GM19043 (cell line): ENCODE results near the gene ZNF280B.
A peak's percentile ranks its signal among the peaks of the same experiment; 100 is the strongest.
"Not testable (repeated sequence)": the region's sequence is repeated elsewhere in the genome, so short reads cannot be mapped to it uniquely, and the experiment has no call there.

Source experiments
- ATAC-seq: cut with Tn5 transposase; IDR thresholded peaks from one replicate; pipeline ENCODE4 v1.9.1; 2021; ENCODE audit warnings: low read depth; ENCODE audit not compliant: unreplicated experiment

Gene ZNF280B

DNA sequence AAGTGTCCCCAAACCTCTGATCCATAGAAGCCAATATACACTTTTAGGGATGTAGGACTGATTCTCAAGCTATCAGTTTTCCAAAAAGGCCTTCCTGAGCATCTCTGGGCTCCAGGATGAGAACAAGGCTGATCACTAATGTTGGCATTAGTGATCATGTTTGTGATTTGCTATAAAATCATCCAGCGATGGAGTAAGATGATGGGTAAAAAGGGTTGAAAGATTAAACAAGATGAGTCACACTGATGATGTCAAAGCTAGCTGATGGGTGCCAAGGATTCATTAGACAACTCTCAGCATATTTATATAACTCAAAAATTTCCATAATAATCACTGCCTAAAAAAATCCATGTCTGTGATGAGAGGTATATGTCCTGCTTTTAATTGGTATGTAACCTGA is 42.8 kb downstream of the ZNF280B start:
- no peak for ATAC-seq

DNA sequence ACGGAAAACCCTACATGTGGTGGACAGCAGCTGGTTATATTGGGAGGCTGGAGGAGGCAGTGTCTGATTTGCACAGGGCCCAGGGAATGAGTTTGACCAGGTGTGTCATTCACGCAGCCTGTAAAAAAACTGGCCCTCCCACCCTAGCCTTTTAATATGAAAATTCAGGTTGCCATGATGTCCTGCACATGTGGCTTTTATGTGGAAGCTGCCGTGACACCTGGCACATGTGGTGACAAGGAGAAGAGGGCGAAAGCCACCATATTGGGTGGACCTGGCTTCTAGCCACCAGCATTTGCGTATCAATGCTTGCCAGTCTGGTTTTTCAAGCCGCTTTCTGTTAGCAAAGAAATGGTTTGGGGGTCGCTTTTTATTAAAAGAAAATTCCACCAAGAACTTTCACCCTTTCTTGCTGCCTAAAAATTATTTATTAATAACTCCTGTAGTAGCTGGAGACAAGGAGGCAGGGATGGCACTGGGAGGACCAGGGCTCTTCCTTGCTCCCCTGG is 43.4 kb downstream of the ZNF280B start:
- no peak for ATAC-seq

DNA sequence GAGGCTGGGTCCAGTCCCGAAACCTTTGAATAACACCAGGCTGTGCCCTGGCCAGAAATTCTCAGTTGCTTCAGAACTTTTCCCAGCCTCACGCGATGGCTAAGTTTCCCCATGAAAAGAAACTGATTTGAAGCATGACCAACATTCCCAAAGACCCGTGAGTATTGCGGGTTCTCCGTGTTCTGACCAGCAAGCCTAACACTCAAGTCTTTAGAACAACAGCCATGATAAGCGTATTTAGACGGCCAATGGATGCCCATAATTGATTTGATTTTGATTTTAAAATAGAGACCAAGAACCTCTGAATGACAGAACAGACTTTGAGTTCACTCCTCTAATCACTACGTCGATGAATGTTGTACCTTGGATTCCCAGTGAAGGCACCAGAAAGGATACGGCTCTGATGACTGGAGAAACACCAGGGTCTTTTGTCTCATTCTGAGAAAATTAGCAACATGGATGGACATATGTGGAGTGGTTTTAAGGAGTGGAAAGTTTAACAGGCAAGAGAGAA is 43.9 kb downstream of the ZNF280B start:
- ATAC-seq: no peak

DNA sequence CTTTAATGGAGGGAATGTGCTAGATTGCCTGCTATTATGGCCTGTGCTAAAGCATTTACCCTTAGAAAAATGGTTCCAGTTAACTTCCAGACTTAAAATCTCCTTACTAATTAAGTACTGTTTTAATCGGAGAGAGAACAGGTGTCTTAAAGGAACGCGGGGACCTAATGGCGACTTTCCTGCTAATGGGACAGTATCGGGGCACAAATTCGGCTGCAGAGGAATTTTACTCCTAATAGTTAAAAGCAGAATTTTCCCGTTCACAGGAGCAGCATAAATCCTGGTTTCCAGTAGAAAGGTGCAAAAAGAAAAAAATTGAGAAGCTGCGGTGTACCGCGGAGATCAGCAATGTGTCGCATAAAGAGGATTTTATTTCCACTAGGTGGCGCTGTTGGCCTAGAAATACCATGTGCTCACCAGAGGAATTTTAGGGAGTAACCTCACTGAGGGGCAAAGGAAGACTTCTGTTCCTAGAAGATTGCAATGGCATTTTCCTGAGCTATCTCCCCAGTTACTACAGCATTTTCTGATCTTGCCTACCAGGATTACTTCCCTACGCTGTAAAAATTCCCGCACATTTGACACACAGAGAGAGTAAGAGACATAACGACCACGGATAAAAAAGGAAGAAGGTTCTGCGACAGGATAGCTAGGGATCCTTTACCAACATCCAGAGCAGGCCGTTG is 44.5 kb downstream of the ZNF280B start:
- ATAC-seq: no peak

DNA sequence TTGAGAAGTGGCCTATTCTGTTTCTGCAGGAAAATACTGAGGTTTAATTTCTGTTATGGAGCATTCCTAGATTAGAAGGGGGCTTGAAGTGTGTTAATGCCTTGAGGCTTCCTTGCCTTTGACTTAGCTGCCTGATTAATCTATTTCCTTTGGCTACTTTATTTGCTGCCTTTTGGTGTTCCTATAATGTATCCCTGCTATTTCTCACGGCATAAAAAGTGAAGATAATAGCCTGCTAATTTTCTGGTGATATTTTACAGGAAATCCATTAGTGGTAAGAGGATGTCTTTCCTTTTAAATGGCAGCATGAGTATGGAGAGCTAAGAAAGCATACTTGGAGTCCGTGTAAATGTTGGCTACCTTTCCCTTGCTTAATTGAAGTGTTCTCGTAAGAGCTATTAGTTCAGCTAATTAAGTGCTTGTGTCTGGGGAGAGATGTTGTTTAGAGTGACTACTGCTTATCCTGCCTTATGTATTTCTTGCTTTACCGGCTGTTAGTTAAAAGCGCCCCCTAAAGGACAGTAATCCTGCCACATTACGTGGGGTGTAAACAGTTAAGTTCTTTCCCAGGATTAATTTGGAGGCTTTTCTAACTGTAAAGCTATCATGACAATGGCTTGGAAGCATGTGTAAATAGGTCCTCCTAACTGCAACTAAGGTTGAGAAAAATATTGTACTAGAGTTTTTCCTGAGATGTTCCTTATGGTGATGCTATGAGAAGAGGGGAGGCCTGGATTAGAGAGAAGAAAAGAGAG is 45.6 kb downstream of the ZNF280B start:
- ATAC-seq: no peak

DNA sequence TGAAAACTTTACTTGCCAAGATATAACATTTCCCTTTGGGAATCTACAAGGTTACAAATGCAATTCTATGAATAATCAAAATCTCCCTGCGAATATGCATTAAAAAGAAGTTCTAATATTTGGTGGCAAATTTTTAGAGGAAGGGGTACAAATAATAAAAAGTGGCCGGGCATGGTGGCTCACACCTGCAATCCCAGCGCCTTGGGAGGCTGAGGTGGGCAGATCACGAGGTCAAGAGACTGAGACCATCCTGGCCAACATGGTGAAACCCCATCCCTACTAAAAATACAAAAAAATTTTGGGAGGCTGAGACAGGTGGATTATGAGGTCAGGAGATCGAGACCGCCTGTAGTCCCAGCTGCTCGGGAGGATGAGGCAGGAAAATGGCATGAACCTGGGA is 47.0 kb downstream of the ZNF280B start:
- ATAC-seq: no peak

DNA sequence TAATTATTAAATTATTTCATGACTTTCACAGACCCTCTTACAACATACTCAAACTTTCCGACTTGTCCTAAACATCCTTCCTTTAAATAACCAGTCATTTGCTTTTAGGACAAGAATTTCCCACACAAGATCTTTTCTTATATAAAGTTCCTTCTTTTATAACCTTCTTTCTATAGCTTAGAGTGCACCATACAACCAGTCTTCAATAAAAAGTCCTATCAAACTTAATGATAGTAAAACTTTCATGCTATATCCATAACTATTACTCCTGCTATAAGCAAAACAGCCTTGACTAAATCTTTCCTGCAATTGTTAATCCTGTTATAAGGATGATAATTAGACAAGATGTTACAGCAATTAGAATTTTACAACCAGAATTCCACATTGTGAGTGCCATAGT is 47.4 kb downstream of the ZNF280B start:
- no peak for ATAC-seq

DNA sequence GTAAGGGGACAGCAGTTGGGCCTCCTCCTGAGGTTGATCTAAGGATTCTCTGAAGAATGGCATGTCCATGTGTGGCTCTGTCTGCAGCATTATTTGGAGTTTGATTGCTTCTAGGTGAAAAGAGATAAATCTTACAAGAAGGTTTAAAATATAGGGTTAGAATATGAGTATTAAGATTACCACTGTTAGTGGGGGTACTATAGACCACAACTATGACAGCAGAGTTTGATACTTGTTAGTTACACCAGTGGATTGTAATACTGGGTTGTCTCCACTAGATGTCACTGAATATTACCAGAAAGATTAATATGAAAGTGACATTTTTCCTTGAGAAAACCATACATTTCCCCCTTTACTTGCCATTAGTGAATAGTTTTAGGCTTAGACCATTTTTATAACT is 47.9 kb downstream of the ZNF280B start:
- no peak for ATAC-seq

DNA sequence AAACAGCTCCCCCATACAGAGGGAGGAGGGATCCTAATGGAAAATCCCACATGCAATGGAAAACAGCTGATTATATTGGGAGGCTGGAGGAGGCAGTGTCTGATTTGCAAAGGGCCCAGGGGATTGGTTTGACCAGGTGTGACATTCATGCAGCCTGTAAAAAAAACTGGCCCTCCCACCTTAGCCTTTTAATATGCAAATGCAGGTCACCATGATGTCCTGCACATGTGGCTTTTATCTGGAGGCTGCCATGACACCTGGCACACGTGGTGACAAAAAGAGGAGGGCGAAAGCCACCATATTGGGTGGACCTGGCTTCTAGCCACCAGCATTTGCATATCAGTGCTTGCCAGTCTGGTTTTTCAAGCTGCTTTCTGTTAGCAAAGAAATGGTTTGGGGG is 48.5 kb downstream of the ZNF280B start:
- ATAC-seq: no peak

DNA sequence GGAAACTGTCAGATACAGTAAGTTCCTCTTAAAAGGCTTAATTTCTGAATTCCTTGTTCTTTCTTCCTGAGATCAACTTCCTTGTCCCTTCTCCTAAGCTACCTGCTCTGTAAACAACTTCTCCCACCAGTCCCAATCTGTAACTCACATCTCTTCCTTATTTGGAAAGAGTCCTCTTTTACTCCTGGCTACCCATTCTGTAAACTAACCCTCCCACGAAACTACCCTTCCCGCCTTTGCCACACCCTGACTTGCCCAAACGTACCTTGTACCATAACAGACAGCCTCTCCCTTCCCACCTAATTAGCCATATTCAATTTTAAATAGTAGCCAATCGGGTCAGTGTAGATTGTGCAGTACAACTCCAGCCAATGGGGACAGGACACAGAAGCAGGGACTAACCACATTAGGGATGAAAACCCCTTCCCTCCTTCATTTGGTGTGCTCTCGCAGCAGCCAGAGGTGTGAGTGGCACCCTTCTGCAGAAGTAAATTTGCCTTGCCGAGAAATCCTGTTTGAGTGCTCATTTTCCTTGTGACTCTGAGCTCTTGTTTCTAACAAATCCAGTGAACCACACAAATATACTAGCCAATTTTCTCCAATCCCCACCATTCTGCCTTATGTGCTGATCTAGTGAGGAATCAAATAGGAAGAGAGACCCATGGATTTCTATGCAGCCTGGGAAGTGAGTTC is 49.5 kb downstream of the ZNF280B start:
- ATAC-seq: no peak

DNA sequence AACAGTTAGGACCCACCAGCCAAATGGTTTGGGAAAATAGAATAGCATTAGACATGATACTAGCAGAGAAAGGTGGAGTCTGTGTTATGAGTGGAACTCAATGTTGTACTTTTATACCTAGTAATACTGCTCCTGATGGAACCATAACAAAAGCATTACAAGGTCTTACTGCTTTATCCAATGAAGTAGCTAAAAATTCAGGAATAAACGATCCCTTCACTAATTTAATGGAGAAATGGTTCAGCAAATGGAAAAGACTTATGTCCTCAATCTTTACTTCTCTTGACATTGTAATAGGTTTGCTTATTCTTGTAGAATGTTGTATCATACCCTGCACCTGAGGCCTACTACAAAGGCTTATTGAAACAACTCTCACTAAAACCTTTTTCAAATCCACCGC is 50.2 kb downstream of the ZNF280B start:
- no peak for ATAC-seq

DNA sequence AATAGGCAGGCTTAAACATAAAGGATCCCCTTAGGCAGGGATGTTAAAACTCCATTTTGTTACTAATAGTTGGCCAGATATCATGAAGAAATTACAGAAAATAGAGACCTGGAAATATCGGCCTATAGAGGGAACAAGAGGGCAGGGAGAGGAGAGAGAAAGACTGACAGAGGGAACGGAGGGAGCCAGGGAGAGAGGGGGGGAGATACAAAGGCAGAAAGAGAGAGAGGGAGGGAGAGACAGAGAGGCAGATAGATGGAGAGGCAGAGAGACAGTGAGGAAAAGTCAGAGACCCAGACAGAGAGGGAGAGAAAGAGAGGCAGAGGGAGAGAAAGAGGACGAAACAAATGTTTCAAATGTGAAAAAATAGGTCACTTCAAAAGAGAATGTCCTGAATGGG is 53.5 kb downstream of the ZNF280B start:
- no peak for ATAC-seq

DNA sequence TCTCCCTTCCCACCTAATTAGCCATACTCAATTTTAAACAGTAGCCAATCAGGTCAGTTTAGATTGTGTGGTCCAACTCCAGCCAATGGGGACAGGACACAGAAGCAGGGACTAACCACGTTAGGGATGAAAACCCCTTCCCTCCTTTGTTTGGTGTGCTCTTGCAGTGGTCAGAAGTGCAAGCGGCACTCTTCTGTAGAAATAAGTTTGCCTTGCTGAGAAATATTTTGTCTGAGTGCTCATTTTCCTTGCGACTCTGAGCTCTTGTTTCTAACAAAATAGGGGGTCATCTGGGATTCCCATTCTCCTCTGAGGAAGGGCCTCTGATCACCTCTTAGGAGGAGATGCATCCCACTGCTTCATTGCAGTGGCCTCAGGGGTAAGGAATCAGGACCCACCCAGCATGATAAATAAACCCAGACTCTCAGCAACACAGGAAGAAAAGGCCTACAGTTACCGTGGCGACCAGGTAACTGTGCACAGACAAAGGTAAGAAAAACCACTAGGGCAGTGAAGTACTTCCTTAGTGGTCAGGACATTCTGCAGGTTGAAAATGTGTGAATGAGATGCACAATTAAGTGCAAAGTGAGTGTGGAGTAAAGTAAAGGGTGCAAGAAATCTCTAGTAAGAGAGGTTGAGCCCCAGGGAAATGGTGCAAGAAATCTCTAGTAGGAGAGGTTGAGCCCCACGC is 55.4 kb downstream of the ZNF280B start:
- no peak for ATAC-seq

DNA sequence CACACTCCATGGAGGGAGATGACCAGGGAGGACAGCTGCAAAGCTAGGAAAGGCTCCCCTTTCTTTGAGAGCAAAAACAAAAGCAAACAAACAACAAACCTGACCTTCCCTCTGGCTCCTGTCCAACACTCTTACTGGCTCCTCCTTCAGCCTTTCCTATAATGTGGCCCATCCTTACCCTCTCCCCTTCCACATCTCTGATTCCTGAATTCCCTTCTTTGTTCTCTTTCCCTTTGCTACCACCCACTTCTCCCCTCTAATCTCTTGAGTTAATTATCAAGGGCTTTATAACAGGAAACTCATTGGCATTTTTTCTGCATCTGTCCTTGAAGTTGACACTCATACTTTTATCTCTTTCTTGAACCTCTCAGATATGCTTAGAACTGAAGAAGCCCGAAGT is 56.3 kb downstream of the ZNF280B start:
- ATAC-seq: no peak

DNA sequence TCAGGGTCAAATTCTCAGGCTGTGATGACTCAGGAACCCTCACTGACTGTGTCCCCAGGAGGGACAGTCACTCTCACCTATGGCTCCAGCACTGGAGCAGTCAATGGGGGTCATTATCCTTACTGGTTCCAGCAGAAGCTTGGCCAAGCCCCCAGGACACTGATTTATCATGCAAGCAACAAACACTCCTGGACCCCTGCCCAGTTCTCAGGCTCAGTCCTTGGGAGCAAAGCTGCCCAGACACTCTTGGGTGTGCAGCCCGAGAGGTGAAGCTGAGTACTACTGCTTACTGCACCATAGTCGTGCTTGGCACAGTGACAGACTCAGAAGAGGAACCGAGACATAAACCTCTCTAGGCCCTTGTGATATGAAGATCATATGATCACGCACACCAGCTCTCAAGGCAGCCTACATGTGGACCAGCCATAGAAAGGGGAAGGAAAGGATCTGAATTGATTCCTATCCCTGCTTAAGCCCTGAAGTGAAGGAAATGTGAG is 58.2 kb downstream of the ZNF280B start:
- peak; percentile 96 for ATAC-seq

DNA sequence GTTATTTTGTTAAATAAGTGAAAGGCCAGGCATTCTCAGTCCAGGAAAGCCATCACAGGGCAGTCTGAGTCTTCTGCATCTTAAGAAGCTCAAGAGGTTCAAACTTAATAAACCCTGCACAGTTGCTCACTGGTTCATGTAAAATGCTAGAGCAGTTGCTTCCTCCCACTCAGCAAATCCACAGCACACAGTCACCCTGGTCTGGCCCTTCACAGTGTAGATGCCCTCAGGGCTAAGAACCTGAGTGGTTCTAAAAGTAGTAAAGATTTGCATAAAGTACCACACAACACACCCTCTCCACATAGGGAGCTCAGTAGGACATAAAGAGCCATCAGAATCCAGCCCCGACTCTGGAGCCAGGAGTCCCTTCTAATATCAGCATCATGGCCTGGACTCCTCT is 58.7 kb downstream of the ZNF280B start:
- no peak for ATAC-seq

DNA sequence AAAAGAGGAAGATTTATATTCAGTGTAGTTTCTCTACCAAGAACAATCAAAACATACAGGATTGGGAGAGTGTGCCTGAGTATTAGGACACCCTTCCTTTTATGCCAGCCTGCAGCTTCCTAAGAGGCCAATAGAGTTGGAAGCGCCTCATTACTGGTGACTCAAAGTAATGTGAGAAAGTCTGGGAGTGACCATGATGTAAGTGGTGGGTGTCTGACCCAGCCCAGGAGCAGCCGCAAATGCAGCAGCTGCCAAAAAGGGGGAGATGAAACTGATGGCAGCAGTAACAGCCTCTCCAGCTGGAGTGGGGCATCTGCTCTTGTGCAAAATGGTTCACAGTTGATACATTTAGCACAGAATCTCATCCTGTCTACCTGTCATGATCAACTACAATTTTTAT is 62.0 kb downstream of the ZNF280B start:
- no peak for ATAC-seq

DNA sequence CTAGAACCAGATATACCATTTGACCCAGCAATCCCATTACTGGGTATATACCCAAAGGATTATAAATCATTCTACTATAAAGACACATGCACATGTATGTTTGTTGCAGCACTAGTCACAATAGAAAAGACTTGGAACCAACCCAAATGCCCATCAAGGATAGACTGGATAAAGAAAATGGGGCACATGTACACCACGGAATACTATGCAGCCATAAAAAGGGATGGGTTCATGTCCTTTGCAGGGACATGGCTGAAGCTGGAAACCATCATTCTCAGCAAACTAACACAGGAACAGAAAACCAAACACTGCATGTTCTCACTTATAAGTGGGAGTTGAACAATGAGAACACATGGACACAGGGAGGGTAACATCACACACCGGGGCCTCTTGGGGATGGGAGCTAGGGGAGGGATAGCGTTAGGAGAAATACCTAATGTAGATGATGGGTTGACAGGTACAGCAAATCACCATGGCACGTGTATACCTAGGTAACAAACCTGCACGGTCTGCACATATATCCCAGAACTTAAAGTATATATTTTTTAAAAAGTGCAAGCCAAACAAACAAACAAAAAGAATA is 64.4 kb downstream of the ZNF280B start:
- ATAC-seq: not testable (repeated sequence)

DNA sequence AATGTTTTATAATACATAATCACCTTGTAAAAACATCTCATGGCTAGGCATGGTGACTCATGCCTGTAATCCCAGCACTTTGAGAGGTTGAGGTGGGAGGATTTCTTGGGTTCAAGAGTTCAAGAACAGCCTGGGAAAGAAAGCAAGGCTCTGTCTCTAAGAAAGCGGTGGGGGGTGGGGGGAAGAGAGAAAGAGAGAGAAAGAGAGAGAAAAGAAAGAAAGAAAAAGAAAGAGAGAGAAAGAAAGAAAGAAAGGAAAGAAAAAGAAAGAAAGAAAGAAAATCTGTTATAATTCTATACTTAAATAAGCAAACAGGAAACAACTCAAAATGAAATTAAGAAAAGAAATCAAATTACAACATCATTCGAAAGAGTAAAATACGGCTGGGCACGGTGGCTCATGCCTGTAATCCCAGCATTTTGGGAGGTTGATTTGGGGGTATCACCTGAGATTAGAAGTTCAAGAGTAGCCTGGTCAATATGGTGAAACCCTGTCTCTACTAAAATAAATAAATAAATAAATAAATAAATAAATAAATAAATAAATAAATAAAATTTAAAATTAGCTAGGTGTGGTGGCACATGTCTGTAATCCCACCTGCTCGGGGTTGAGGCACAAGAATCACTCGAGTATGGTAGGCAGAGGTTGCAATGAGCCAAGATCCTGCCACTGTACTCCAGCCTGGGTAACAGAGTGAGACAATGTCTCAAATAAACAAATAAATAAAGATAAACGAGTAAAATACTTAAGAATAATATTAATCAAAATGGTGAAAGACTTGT is 65.4 kb downstream of the ZNF280B start:
- ATAC-seq: no peak
